Ecto neural progenitor cell (in vitro differentiated cells): ENCODE results near the gene S100A8.

Experiments used
- DNase-seq: peaks from one replicate; pipeline ENCODE4 v3.0.0-alpha.2; 2018; ENCODE audit warnings: low spot score

S100A8 gene

DNA sequence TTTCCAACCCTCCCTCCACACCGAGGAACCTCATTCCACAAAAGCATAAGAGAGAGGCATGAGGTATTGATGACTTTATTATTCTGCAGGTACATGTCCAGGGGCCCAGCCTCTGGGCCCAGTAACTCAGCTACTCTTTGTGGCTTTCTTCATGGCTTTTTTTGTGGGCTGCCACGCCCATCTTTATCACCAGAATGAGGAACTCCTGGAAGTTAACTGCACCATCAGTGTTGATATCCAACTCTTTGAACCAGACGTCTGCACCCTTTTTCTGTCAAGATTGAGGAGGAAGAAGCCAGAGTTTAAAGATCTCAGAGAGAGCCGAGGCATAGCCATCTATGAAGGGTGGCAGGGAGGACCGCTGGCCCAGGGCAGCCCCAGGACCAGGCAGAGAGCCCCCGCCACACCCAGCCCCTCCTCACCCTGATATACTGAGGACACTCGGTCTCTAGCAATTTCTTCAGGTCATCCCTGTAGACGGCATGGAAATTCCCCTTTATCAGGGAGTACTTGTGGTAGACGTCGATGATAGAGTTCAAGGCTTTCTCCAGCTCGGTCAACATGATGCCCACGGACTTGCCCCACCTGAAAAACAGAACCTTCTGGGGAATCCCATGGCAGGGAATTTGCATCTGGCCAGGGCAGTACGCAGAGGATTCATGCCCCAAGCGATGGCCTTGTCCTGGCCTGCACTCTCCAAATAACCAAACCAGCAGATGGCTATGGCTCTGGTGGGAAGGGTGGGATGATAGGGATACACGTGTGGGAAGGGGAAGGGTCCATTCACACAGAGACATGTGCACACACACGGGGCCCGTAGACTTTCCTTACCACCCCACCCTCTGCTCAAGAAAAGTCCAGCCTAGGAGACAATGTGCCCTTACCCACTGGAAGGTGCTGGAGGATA is 647 bp downstream of the S100A8 start:
- DNase-seq, result peak; percentile 25

DNA sequence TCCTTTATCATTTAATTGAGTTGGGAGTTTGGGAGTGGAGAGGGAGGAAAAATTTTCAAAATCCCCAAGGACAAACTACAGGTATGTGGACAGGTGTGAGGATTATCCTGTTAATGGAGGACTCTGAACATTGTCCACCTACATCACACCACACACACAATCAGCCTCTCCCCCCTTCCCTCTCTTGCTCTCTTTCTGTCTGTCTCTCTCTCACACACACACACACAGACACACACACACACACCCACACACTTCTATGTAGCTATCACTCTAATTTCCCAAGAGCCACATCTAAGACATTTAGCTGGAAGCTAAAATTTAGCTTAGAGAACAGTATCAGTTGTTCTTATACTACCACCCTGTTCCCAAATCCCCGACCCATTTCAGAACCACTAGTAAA is 1.5 kb downstream of the S100A8 start:
- DNase-seq, result peak; percentile 10

DNA sequence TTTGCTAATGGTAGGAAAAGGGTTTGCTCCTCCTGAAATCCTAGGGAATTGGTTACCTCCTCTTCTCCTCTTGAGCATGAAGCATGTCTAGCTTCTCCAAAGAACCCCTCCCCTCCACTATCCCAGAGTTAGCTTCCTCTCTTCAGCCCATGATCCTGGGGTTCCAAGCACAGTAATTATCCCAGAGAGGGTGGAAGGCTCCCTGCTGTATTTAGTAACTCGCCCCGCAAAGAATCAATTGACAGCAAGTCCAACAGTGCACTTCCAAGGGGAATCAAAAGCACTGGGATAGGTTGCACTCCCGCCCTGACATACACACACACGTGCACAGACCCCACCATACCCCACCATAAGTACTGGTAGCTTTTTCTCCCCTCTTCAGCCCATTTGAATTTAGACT is 3.1 kb downstream of the S100A8 start:
- peak; percentile 6 for DNase-seq

DNA sequence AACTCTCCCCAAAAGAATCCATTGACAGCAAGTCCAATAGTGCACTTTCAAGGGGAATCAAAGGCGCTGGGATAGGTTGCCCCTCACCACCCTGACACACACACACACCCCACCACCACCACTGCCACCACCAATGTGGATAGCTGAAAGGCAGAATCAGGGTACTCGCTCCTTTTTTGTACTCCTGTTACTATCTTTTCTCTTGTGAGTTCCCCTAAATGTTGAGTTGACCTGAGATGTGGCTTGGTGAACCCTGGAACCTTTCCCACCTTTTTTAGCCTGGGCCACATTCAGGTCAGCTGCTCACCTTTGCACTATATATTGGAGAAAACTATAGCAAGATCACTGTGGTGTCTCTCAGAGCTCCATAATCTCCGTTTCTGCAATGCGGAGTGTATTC is 3.9 kb downstream of the S100A8 start:
- no peak for DNase-seq

DNA sequence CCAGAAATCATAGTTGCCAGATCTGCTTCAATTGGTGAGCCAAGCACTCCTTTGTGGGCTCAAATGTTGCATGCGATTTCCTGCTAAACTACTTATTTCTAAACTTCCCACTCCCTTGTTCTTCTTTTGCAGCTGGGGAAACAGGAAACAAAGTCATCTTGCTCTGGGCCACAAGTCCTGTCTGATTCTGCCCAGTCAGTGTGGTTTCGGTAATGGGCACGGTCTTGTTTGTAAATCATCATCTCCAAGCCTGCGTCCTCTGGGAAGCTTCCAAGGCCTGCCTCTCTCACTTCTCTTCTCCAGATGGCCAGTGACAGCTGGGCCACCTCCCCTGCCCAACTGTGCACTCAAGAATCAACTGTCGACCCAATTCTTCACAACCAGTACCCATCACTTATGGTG is 4.4 kb downstream of the S100A8 start:
- peak; percentile 14 for DNase-seq

DNA sequence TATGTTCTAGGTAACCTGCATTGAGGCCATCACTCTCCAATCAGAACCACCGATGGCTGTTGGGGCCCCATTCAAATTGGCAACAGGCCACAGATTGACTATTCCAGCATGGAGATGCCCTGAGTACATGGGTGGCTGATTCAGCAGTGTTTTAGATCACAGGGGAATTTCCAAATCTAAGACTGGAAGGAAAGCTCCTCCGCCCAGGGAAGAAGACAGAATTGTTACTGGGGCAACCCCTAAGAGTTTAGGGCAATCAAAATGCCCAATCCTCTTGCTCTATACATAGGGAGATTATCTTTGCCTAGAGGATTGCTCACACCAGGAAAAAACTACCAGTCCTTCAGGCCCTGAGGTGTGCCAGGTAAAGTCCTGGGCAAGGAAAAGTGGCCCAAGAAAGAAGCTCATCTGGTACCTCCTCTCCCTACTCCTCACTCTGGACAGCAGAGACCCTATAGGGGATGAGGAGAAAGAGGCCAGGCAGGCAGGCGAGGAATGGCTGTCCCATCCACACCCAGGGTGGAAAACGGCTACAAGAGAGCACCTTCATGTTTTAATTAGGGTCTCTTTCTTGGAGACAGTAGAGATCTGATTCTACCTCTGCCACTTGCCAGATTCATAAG is 5.8 kb downstream of the S100A8 start:
- no peak for DNase-seq

DNA sequence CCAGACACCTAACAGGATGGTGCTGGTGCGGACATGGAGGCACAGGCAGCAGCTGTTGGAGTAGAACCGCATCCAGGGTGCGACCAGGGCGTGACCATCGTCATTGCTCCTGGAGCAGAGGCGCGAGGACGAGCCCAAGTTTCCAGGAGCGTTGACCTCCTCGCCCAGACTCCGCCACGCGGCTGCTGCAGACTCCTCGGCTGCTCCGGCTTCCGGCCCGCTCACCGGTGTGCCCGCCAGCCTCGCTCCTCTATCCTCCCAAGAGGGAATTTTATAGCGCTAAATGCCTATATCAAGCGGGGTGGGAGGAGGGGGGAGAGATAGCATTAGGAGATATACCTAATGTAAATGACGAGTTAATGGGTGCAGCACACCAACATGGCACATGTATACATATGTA is 10.2 kb downstream of the S100A8 start:
- DNase-seq, result no peak

DNA sequence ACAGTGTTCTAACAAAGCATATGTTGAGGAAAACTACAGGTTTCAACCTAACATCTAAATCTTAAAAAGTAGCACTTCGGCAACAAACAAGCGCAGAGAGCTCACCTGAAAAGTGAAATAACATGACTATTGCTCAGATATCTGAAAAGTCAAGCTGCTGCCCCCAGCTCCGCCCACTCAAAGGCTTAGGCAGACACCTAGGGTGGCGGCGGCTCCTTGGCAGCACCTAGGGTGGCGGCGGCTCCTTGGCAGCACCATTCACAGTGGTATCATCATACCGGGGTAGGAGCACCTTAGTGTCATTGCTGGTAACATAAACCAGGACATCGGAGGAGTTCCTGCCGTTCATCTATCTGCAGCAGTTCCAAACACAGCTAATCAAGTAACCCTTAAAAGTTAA is 11.3 kb downstream of the S100A8 start:
- no peak for DNase-seq

DNA sequence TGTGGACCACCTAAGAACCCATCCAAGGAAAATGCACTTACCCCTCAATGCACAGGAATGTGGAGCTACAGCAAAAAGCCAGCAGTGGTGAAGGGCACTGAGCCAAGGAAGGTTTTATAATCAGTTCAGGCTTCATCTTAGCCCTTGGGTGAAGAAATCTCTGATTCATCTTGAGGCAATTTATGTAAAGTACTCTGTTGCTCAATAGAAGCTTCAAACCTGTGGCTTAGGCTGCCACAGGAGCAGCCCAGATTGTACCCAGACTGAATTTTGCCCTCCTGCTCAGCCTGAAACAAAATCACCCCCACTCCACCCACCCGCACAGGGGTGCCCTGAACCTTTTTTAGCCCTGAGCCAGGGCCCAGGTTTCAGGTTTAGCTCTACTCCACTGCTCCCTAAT is 15.4 kb downstream of the S100A8 start, which contains the start of gene S100A12:
S100A12 (minus strand) TSS at position 111 of the 400 bp plus-strand sequence. CDS start 1,029 bp downstream, outside the sequence.
- DNase-seq, result no peak

DNA sequence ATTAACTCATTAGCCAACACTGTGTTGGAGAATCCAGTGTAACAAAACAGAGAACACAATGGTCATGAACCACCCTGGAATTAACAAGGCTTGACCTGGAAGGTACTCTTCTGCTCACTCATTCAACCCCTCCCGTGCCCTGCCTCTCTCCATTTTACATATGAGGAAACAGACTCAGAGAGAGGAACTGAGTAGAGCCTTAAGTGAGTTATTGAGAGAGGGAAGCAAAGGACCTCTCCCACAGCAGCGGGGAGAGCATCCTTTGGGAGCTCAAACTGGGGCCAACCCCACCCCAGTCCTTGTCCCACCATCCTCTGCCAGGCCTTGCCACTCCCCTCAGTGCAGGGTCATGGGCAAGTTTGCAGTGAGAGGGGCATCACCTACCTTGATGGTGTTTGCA is 16.8 kb downstream of the S100A8 start:
- DNase-seq, result no peak

DNA sequence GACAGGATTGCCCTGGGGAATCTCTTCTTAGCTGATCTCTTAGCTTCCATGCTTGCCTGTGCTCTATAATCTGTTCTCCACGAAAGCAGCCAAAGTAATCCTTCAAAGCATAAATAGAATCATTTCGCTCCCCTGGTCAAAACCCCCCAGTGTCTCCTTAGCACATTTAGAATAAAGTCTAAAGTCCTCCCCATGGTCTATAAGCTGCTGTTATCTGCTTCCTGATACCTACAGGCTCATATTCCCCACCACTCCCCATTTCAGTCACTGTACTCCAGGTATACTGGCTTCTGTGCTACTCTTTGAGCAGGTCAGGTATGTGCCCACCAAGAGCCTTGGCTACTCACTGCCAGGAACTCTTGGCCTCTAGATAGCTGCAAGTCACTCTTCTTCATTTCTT is 18.3 kb downstream of the S100A8 start:
- DNase-seq, result no peak

DNA sequence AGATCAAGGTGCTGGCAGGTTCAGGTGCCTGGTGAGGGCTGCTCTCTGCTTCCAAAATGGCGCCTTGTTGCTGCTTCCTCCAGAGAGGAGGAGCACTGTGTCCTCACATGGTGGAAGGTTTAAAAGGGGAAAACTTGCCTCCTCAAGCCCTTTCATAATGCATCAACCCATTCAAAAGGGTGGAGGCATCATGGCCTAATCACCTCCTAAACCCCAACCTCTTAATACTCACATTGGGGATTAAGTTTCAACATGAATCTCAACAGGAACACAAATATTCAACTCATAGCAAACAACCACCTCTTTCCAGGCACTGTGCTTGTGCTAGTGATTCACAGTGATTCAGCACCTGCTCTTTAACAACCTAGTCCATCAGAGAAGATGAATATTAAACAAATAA is 19.6 kb downstream of the S100A8 start:
- no peak for DNase-seq

DNA sequence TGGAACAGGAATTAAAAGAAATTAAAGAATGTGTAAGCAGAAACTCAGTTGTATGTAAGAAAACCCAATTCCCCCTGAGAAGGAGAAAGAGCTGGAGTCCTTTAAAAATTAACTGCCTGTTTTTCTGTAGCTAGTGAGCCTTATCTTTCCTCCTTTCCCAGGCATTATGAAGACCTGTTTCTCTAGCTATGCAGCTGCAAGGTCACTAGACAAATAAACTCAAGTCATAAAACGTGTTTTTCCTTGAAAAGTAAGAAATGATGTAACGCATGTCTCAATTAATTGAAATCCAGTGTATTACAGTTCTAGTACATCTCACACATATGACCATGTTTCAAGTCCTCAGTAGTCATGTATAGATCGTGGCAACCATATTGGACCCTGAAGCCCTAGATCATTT is 20.7 kb downstream of the S100A8 start:
- no peak for DNase-seq

DNA sequence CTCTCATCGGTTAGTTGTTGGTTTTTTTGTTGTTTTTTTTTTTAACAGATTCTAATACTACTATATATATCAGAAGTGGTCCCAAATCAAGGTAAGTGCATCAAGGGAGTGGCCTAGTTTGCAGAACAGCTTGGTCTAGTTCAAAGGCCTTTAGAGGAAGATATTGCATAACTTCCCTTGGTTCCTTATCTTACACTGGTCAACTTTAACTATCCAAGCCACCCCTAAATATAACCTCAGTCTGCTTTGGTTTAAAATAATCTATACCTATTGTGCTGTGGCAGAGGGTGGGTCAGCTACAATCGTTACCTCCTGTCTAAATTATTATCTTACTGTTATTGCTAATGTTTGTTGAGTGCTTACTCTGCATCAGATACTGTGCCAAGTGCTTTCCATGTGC is 22.4 kb downstream of the S100A8 start:
- no peak for DNase-seq

DNA sequence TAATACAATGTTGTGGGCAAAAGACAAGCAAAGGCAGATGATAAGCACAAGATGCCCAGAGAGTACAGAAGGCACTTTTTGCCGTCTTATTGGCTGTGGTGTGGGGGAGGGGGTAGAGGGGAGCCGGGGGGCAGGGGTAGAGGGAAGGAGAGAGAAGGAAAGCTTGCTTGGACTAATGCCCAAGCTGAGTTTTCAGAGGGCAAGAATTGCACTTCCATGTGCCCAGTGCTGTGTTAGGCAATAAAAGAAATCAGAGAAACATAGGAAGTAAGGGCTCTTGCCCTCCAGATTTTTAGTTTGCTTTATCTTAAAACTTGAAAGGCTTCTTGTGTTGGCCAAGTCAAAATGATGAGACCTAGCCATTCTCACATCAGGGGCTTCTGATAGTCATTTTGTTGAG is 23.8 kb downstream of the S100A8 start:
- DNase-seq, result no peak

DNA sequence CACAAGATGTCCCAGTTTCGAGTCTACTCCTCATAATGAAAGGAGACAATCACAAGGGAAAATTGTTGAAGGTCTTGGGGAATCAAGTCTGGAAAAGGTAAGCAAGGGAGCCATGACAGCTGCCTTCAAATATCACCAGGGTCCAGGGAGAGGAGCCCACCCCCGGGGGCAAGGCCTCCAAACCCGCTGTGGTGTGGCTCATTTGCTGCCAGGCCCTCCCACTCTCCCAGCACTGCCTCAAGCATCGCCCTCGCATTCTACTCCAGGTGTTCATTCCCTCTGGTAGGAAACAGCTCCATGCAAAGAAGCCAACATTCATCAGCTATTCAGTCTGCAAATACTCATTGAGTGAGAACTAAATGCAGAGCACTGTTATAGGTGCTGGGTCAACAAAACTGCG is 24.6 kb downstream of the S100A8 start:
- no peak for DNase-seq

DNA sequence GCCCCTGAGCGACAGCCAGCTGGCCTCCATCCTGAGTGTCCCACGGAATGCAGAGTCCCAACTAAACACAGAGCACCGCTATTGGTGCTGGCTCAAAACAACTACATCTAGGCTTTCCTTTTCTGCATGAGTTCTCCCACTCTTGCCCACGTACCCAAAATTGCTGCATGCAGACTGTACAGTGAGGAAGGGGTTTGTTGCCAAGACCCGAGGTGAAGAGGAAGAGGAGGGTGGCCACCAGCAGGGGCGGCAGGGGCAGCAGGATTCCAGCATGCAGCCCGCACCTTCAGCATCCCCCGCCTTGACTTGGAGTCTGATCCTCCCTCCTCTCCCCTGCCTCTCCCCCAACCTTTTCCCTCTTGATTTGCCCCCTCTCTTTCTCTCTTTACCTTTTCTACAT is 25.2 kb downstream of the S100A8 start:
- DNase-seq, result no peak

DNA sequence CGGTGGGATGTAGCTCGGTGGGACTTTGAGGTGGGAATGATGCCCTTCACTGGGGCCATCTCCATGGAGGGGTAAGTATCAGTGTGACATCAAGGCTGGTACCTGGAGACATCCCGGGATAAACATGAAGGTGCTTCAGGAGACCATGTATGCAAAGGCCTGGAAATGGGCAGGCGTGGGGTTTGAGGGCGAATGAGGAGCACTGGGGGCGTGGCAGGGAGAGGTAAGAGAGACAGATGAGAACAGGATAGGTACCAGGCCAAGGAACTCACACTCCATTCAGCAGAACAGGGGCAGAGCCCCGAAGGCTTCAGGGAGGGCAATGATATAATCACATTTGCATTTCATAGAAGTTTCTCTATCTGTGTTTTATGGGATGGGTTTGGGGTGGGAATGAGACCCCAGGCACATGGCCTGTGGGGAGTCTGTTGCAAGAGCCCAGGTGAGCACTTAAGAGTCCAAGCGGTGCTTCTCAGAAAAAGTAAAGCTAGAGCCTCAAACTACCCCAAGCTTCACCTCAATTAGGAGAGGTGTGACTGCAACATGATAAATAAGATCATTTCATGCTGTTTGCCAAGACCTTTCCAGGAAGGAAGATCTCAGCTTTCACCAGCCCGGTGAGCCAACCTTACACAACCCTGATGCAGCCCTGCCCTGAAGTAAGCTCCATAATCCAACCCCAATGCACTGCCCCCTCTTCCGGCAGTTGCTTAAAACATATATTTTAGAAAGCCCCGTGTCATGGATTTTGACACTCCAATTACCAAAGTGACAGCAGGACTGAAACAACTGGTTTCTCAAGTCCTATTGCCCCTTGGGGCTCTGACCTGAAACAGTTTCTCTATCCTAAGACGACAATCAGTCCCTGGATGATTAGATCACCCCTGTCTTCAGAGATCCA is 25.9 kb downstream of the S100A8 start:
- no peak for DNase-seq

DNA sequence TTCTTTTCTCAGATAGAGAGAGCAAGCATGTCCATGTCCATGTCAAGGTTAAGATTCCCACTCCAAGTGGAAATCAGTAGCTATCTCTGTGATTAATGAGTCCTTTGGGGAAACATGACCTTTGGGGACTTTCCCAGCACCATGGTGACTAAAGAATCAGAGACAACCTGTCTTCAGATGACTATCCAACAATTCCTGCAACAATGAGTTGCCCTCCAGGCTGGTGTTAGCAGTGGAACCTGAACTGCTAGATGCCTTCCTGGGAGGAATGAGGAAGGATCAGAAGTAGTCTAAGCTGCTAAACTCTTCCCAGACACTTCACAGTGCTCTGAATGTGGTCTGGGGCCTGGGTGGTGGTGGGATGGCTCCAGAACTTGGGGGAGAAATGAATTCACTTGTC is 26.7 kb downstream of the S100A8 start:
- no peak for DNase-seq

DNA sequence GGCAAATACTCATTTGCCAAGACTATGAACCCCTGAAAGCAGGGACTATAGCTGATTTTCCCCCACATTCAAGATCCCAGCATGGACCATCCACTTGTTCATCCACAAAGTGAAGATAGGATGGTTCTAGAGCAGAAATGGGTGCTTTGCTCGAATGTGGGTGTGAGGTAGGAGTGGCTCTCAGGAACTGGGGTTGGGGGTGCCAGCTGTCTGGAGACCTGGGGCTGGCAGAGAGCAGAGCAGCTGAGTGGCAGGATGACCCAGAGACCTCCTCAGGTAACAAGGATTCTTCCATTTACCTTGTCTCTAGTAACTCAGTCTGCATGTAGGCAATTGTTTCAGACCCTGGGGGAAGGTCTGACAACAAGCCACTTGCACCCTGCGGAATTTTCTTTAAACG is 27.2 kb downstream of the S100A8 start:
- DNase-seq, result no peak

DNA sequence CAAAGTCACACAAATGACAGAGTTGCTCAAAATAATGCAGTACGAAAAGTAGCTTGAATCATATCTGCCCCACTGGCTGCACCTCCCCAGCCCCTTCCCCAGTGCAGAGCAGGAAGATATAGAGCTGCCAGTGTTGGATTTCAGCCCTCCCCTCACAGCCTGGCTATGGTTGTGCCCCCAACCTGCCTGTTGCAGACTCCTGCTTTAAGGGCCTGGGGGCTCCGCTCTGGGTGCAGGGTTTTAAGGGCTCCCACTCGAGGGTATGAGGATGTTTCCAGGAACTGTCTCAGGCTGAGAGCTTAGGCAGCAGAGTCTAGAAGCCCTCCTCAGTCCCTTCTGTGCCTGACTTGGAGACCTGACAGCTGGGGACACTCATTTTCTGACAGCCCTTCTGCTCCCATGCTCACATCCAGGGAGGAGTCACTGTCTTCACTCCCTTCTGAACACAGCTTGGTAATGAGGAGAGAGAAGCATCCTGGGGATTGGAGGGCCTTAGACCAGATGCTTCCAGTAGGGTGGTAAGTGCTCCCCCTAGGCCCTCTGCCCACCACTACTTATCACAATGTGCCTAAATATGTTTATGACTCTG is 28.6 kb downstream of the S100A8 start:
- DNase-seq, result no peak

DNA sequence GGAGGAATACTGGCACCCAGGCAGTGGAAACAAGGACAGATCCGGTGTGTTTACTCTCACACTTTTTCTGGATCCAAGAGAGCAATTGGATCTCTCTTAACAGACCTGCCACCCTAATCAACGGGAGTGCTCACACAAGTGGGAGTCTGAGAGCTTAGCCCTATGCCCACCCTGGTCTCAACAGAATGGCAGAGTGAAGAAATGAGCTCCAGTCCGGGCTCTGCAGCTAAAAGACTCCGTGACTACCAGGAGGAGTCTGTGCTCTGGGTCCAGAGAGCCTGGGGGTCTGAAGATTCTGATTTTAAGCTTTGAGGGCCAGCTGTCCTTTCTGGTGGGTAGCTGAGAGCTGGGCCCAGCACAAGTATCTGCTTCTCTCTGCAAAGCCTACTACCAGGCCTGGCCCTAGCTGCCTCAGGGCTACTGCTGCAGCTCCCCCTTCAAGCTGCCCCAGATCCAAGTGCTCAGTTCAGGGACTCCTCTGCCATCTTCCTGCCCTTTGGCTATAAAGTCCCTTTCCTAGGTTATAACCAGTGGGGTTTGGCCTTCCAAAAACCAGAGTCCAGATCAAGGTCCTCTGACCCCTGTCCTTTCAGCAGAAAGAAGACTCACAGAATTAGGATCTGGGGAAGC is 29.3 kb downstream of the S100A8 start:
- no peak for DNase-seq
